Inferior parietal cortex (tissue), 1 donor: ENCODE data around the gene ARHGAP24.

ENCODE experiments used
- DNase-seq: peaks from one replicate; pipeline ENCODE4 v3.0.0-alpha.2; 2016; ENCODE audit errors: extremely low spot score

The ARHGAP24 gene

DNA sequence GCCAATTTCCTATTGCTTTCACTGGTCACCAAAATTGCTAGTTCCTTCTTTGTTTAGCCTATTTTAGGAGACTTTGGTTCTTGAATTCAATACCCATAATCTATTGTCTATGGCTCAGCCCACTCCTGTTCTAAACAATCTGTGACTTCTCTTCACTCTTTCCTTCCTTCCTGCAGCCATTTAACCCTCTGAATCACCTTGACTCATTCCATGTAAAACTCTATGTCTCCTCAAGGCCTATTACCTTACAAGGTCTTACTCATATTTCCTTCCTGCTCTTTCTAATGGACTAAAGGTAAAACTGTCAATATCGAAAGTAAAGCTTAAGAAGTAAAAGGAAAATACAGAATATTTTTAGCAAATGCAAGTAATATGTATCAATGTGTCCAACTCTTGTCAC is 301.6 kb downstream of the ARHGAP24 start:
- no peak for DNase-seq

DNA sequence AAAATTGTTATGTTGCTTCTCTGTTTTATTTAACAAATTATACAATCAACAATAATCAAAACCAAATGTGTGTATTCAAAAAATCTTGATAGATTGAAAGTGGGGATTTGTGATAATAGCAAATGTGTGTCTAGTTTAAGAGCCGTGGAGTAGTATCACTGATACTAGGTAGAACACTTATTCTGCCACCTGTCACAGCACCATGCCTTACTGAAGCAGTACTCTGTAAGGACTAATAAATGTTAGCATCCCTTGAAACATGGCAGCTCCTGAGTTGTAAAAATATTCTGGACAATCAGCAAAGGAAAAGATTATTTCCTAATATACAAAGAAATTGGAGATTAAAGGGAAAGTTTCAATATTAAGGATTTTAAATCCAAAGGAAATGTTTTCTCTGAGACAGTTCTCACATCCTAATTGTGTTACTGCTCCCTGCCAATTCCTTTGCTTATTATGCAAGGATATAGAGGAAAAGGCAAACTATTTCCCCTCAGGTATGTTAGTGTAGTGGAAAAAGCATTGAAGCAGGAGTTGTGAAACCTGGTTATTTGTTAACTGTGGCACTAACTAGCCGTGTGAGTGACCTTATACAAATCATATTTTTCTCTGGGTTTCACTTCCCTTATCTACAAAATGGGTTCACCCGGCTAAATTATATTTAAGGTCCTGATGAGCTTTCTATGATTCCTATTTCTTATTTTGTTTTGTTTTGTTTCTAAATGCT is 303.1 kb downstream of the ARHGAP24 start:
- no peak for DNase-seq

DNA sequence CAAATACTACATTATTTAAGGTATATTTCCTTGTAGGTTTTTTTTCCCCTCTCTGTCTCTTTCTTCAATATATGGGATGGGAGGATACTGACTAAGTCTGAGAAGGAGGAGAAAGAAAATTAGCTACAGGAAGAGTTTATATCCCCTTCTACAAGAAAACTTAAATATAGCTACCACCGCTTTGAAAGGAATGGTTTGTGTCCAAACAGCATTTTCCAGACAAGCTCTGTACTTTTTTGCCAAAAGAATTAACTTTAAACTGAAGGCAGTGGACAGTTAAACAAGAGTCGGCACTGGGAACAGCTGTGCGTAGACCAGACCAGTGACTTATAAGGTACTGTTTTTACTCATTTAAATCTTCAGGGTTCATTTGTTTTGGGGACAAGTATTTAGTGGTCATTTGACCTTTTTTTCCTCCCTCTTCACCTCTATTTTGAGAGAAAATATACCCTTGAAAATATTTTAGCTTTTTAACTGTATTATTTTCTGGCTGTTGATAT is 303.7 kb downstream of the ARHGAP24 start:
- no peak for DNase-seq

DNA sequence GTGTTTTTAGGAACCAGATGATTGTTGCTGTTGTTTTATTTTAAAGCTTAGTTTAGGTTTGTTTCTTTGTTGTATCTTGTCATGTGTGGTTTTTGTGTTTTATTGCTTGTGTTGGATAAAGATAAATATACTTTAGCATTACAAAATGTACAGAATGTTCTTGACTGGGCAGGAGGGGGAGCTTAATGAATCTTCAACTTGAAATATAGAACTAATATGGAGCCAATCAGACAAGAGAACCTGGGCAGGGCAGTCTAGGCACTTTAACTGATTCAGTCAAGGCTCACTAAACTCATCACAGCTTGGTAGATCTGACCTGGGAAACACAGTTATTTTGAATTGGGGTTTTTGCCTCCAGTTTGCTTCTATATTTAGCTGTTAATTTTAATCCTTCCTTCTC is 304.2 kb downstream of the ARHGAP24 start:
- no peak for DNase-seq

DNA sequence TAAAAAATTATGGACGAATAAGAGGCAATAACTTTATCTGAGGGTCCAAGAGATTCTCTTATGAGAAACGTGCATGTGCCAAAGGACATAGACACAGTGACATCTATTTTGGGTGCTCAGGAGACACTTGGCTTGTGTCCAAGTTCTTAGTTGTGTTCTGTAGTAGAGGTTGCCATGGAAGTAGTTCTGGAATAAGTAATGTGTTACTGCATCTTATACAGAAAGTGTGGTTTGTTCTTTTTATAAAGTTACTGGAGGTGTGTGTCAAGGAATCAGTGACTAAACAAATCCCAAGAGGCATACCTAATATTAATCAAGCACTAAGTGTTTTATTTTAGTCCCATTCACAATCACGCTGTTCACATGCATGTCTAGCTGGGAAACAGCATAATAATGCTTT is 305.7 kb downstream of the ARHGAP24 start:
- no peak for DNase-seq

DNA sequence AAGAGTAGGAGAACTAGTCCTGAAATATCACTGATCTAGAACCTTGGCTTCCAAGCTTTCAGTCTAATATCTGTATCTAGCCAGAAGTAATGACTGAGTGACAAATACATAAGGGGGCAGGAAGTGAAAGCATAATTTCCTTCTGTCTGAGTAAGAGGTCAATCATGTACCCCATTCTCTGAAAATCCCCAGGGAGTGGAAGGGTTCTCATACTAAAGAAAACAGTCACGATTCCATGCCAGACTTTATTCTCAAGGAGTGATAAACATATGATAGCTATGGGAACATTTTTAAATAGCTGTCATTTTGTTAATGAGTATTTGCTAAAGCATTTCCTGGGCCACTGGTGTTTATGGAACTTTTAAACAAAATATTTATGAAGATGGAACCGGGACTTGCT is 308.5 kb downstream of the ARHGAP24 start:
- no peak for DNase-seq

DNA sequence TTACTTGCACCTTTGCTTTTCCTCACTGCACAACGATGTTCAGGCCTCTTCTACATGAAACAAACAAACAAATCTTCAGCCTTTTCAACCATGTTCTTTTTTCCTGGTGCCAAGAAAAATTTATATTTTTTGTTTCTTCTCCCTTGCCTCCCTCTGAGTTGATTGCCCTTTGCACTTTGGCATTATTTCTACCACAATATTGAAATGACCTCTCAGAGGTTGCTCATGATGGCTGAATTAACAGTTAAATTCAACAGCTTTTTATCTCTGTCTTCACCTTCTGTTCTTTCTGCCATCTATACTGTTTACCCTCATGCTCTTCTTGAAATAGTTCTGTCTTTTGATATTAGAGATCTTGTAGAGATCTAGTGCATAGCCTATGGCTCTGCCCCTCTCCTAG is 308.9 kb downstream of the ARHGAP24 start:
- no peak for DNase-seq

DNA sequence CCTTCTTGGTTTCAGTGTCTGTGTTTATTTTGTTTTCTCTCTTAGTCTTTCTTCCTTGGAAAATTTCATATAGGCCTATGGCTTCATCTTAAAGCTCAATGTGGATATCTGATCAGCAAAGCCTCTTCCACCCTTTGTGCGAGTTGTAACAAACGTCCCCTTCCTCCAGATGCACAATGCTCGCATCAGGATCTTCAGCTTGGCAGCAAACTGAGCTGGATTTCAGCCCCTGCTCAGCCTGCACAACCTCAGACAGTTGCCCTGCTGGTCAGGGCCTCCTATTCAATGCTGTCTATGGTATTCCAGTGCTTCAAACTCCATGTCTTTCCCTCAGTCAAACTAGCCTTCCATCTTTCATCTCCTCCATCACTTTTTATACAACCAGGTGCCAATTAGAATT is 309.4 kb downstream of the ARHGAP24 start:
- DNase-seq = peak; percentile 35

DNA sequence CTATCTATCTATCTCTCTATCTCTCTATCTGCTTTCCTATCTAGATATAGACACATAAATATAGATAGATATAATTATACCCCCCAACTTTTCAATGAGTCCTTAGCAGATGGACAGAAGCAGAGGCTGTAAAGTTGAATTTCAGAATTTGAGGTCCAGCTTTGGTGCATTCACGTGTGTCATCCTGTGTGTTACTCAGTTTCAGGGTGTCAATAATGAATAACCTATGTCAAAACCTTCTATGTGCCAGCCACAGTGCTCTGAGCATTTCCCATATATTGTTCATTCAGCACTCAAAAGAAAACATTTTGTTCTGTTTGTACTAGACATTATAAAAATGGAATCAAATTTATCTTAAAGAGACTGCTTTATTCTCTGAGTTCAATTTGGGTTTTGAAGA is 310.0 kb downstream of the ARHGAP24 start:
- no peak for DNase-seq

DNA sequence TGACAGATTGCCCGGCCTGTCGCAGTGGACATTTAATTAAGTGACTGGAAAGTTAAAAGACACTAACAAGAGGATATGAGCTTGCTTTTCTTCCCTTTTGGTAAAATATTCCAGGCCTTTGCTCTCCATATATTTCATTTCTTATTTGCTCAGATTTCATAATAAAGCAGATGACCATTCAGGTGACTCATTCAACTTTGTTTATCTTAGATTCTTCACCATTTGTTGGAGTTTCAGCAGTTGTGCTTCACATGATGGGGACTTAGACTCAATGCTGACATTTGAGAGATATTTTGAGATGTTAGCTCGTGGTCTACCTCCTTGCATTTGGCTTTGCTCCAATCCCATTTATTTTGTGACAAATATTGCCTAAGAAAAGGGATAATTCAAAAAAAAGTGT is 312.2 kb downstream of the ARHGAP24 start:
- DNase-seq = no peak

DNA sequence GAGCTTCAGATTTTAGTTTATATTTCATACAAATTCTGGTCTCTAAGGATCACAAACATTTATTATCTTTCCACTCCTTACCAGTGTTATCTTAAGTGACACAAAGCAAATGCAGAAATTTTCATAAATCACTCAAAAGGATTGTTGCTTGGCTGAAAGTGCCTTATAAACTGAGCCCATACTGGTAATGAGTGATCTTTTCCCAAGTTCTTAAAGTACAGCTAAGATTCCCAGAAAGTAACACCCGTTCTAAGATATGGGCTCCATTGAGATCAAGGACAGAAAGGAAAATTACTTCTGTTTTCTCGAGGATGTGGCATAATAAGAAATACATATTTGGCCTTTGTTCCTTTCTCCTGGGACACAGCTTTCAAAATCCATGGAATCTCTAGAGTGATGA is 313.7 kb downstream of the ARHGAP24 start:
- DNase-seq = no peak

DNA sequence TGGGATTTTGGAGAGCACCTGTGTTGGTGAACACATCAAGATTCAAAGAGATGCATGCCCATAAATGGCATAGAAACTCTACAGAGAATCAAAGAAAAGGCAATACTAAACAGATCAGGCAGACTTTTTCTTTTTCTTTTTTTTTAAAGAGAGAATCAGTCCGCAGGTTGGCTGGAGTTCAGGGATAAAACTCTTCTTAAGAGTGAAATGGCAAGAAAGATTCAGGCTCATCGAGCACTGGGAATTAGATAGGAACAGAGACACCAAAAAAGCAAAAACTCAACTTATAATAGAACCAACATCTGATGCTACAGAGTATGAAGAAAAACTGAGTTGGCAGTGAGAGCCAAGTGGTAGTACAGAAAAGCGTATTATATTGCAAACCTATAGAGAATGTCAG is 314.3 kb downstream of the ARHGAP24 start:
- no peak for DNase-seq

DNA sequence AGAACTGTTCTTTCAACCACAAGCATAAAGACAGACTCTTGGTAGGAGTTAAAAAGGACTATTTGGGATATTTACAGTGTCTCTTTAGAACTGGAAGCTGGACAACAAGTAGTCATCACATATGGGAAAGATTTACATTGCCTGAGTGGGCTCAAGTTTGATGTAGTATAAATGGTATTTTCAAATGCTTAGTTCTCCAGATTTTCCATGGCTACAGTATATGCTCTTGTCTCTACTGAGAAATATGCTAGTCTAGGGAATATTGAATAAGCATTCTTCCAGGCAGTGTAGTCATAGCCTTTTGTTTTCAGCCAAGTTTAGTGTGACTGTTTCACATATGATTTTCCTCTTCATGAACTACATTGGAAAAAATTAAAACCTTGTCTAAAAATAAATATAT is 315.6 kb downstream of the ARHGAP24 start:
- DNase-seq = no peak

DNA sequence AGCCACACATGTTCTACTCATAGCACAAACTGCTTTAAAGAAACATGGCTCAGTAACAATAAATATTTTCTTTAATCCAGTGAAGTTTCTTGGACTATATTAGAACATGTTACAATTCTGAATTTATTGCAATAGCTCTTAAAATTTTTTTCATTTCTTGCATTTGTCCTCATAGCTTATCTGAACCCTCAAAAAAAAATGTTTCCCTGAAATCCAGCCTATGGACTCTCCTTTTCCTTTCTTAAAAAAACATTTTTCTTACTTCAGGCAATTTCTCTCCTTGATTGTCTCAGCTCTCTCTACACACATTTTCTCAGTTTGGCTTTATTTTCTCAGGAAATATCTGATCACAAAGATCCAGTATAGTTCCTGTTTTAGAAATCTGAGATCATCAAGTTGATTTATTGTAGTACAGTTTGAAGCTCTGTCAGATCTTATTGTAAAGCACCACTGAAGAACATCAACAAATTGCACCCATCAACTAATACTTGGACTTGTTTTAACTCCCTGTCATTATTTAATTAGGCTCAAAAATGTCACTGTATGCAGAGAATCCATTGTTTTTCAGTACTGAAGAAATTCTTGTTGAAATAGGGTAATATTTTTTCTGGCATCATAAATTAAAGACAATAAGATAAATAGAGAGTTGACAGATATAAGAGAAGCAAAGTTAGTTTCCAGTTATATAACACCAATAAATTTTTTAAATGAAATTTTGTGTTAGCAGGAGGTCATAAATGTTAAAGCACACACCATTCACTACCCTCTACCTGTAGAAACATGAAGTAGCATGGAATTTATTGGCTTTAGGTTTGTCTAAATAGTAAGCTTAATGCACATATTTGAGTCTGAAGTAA is 317.7 kb downstream of the ARHGAP24 start:
- DNase-seq = no peak

DNA sequence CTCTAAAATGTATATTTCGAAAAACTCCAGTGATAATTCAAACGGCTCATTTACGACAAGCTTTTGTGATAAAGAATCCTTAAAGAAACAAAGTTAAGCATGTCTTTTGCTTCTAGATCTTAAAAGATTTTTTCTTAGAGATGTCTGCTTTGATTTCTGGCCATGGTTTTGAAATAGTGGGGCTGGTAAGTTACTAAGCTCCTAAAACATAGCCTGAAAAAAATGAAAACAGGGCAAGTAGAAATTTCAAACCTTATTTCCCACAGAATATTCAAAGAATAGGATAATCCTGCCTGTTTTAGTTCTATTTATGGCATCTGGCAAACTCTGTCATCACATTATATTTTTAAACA is 318.3 kb downstream of the ARHGAP24 start:
- no peak for DNase-seq

DNA sequence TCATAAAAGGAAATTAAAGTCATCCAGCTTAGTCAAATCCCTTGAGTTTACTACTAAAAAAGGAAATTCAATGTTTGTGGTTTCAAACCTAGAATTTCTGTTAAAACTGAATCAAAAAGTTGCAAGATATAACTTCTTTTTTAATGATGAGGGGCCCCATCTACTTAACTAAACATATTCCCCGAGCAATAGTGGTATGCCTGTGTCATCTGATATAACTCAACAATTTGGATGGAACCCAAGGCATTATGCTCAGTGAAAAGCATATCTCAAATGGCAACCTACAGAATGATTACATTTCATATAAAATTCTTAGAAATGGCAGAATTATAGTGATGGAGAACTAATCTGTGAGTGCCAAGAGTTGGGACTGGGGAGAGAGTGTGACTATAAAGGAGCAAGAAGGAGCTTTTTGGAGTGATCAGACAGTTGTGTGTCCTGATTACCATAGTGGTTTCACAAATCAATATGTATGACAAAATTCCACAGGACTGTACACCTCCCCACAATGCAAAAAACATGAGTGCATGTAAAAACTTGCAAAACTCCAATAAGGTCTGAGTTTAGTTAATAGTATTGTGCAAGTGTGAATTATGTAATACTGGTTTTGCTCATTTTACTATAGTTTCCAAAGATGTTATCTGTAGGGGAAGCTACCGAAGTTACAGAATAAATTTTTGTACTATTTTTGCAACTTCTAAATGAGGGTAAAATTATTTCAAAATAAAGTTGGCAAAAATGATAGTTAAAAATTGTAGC is 323.2 kb downstream of the ARHGAP24 start:
- DNase-seq = no peak

DNA sequence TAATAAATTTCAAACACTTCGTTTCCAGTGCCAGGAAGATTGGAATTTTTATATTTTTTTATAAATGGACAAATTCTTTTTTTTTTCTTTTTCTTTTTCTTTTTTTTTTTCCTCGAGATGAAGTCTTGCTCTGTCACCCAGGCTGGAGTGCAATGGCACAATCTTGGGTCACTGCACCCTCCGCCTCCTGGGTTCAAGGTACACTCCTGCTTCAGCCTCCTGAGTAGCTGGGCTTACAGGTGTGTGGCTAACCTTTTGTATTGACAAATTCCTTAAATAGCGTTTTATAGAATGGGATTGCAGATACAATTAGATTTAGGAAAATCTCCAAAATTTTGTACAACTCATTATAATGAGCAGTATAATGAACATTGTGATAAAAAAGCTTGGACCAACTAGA is 328.9 kb downstream of the ARHGAP24 start:
- no peak for DNase-seq

DNA sequence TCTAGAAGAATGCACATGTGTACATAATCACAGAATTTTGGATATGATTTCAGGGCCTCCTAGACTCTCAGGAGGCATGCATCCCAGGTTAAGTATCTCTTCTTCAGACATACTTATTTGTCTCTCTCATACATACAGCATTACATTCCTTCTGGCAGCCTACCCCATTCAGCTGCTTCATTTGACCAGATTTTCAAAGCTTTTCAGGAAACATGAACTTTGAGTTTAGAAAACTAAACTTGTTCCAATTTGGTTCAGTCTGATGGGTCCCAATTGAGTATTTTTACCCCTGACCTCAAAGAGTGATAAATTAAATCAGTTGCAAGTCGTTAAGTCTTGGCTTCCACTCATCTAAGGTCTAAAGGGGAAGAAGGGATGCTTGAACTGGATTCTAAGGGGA is 330.9 kb downstream of the ARHGAP24 start:
- no peak for DNase-seq

DNA sequence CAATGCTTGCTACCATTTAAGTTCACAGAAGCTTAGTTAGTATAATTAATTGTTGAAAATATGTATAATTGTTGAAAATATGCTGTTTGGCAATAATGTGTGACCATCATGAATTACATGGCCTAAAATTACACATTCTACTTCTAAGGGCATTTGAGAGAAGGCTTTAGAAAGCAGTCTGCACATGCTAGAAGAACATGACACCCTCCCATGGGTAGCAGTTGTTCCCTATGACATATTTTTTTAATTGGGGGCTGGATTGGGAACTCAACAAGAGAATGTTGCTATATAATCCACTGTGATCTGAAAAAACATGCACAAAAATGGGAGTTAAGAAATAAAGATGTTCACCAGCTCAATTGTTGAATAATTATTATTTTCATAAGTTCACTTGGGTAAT is 331.4 kb downstream of the ARHGAP24 start:
- DNase-seq = no peak

DNA sequence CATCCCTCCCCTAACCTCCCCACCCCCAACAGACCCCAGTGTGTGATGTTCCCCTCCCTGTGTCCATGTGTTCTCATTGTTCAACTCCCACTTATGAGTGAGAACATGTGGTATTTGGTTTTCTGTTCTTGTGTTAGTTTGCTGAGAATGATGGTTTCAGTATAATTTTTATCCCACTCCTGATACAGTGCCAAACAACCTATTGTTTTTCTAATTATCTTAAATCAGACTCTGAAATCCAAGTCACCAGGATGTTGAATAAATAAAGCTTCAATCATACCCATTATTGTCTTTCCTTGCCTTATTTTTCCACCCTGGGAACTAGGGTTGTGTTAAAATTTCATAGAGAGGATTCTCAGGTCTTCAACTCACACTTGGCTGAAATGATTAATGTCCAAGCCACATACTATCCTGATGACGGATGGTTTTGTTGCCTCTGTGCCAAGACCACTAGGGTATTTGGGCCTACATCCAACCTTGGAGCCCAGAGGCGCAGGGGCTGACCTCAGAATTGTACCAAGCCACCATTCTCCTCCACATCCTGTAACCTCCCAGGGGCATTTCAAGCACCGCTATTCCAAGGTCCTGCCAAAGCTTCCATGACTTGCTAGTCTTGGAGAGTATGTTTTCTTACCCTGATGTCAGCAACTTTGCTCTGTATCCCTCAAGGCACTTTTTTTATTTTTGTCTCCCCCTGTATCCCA is 332.4 kb downstream of the ARHGAP24 start:
- no peak for DNase-seq

DNA sequence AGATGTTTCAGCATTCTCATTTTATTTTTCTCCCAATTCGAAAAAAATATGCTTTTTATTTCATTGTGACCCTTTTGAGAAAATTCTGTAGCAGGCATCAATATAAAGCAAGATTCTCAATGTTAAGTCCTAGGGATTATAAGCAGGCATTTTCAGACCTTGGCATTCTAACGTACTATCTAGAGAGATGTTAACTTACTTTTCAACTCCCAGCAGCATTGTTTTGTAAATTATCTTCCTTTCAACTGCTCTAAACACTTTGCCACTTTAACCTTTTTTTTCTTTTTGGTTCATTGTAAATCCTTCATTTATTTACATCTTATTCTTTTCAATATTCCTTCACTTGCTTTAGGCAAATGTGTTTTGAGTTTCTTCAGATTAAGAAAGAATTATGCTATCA is 333.2 kb downstream of the ARHGAP24 start:
- no peak for DNase-seq

DNA sequence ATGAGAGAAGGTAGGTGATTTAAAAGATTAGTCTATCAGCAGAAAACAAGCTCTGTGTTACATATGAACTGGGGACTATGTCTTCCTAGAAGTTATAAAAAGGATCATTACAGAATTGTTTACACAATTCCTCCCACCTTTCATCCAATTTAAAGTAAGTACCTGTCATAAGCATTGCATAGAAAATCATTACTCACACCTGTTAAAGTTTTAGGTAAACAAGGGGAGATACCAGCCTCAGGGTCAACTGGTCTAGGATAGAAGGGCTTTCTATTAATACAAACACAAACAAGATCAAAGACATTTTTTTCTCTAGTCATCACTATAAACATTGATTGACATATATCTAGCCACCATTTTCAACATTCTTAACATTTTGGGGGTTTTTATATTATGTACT is 333.9 kb downstream of the ARHGAP24 start:
- no peak for DNase-seq
